NCI-H446 (cell line): ENCODE data around the gene PRDX5.

Experiments
- DNase-seq, 2 experiments: peaks; one replicate each; lab custom pipeline; 2025; lab: John Stamatoyannopoulos, UW

PRDX5 gene

GRCh38 chr11:64347193-64347867, 29.4 kb downstream of the PRDX5 start:
- no peak for DNase-seq

- DNase-seq, result peak in 1 of 2 experiments; percentile 62
Measured at GRCh38 chr11:64348383-64349024, 30.6 kb downstream of the PRDX5 start.

DNA sequence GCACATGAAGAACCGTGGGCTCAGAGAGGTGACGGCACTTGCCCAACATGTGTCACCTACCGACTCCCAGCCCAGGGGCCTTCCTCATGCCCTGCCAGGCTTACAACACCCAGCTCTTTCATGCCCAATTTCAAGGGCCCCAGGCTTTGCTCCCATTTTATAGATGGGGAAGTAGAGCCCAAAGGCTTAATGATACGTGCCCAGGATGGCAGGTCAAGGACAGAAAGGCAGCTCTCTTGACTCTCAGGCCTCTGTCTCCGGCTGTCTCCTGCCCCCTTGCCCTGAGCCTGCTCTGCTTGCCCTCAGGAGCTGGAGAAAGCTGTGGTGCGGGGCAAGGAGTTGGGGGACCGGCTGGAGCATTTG, 31.1 kb downstream of the PRDX5 start:
- DNase-seq, result no peak

DNA sequence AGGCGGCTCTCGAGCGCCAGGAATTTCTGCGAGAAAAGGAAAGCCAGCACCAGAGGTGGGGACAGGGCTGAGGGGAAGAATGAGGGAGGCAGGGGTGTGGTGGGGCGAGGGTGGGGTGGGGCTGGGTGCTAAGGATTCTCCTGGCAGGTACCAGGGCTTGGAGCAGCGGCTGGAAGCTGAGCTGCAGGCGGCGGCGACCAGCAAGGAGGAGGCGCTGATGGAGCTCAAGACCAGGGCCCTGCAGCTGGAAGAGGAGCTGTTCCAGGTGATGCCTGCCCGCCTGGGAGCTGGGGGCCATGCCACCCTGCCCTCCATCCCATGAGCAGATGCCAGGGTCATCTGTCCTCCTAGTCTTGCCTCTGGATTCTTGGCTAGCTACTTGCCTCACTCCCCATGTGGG, 31.5 kb downstream of the PRDX5 start:
- no peak for DNase-seq

- DNase-seq, result no peak
Measured at GRCh38 chr11:64351136-64351631, 33.3 kb downstream of the PRDX5 start.

GRCh38 chr11:64352099-64352994, 34.4 kb downstream of the PRDX5 start:
- DNase-seq, result no peak

GRCh38 chr11:64352995-64353714, 35.2 kb downstream of the PRDX5 start:
- no peak for DNase-seq

DNA sequence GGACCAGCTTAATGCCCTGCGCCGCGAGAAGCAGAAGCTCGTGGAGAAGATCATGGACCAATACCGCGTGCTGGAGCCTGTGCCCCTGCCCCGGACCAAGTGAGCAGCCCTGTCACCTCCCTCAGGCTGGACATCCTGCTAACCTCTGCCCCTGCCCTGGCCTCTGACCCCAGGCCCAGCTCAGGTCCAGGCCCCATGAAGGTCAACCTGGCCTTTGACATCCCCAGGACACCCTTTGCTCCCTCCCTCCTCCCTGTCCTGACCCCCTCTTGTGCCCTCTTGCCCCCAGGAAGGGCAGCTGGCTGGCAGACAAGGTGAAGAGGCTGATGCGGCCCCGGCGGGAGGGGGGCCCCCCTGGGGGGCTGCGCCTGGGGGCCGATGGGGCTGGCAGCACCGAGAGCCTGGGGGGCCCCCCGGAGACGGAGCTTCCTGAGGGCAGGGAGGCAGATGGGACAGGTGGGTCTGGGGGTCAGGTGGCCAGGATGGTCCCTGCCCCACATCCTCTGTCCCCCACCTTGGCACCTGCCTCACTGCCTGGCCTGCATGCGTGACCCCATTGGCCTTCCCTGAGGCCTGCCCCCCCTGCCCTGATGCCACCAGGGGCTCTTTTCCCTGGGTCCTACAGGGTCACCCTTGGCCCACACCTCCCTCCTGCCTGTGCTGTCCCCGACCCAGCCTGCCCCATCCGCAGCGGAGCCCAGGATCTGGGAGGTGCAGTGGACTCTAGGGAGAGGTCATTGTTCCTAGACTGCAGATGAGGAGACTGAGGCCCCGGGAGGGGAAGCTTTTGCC, 36.0 kb downstream of the PRDX5 start:
- no peak for DNase-seq

DNA sequence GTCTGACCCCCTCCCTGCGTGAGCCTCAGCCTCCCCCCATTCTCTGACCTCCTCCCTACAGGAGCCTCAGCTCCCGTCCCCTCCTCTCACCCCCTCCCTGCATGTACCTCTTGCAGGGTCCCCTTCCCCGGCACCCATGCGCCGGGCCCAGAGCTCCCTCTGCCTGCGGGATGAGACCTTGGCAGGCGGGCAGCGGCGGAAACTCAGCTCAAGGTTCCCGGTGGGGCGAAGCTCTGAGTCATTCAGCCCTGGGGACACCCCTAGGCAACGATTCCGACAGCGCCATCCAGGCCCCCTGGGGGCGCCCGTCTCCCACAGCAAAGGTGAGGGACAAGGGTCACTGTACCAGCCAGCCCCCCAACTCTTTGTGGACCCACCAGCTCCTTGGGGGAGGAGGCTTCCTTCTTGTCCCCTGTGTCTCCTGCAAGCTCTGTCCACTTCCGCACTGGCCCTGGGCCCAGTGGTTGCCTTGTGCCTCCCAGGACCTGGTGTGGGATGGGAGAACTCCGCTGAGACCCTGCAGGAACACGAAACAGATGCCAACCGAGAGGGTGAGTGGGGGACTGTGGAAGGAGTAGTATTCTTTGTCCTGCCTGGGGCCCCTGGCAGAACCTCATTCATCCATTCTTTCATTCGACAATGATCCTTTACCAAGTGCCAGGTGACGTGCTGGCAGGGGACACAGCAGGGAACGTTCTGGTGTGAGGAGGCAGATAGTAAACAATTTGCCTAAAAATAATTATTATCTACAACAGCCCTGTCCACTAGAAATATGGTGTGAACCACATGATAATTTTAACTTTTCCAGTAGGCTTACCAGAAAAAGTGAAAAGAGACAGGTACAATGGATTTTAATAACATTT, 37.4 kb downstream of the PRDX5 start:
- peak in 1 of 2 experiments; percentile 85 for DNase-seq

- peak in 1 of 2 experiments; percentile 63 for DNase-seq
Measured at GRCh38 chr11:64356498-64357411, 38.8 kb downstream of the PRDX5 start.

DNA sequence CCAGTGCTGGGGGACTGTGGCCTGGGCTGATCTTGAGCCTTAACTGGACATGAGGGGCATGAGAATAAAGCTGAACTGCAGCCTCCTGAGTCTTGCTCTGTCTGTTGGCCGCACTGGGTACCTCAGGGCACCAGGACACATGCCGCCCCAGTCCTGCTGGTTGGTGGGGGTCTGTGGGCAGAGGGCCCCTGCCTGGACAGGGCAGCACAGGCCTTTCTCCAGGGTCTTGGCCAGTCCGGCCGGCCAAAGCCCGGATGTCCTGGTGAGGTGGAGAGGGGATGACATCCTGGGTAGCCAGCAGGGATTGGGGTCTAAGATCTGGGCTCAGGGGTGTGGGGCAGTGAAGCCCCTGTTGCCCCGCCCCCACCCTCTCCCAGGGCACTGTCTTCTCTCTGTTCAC, 39.5 kb downstream of the PRDX5 start:
- no peak for DNase-seq

- no peak for DNase-seq
Measured at GRCh38 chr11:64357904-64358535, 40.1 kb downstream of the PRDX5 start.

GRCh38 chr11:64358536-64358906, 40.6 kb downstream of the PRDX5 start:
- no peak for DNase-seq

- DNase-seq, result peak in 1 of 2 experiments; percentile 46
Measured at GRCh38 chr11:64358907-64359711, 41.2 kb downstream of the PRDX5 start, which contains the start of gene RPS6KA4. Gene RPS6KA4 (plus strand): TSS chr11:64359162. CDS start chr11:64359236, 74 bp downstream.

- no peak for DNase-seq
Measured at GRCh38 chr11:64359712-64360445, 42.0 kb downstream of the PRDX5 start.

- no peak for DNase-seq
Measured at GRCh38 chr11:64360448-64360921, 42.6 kb downstream of the PRDX5 start.

GRCh38 chr11:64361659-64362058, 43.7 kb downstream of the PRDX5 start:
- DNase-seq, result no peak
